Fibroblast of the aortic adventitia (primary cell): ENCODE data around the gene CDH2. TPM values are rescaled to one million over a fixed set of nuclear protein-coding genes. Genes with fewer than 3 reads are reported as not detected.
"Not testable (repeated sequence)": the region's sequence is repeated elsewhere in the genome, so short reads cannot be mapped to it uniquely, and the experiment has no call there.

ENCODE experiments used
- DNase-seq: peaks from one replicate; pipeline ENCODE4 v3.0.0-alpha.2; 2010; ENCODE audit warnings: low read depth
- H3K4me3 ChIP-seq: 2 replicates; pipeline ENCODE4 v1.5.1; 2011; ENCODE audit warnings: low read depth, mild to moderate bottlenecking, control low read depth, low read length, moderate library complexity
- total RNA-seq: library from RNA; depleted of rRNA; stranded (reverse); fragments of >200 nt; gene quantifications from 2 replicates; pipeline ENCODE4 v1.2.3, GENCODE V29; 2012; ENCODE audit warnings: low replicate concordance
- TF ChIP-seq, protein P1 (sequence below): IDR thresholded peaks from 2 replicates; pipeline ENCODE4 v1.5.1; 2011; ENCODE audit warnings: mild to moderate bottlenecking, low read length, control low read depth, inconsistent platforms; ENCODE audit not compliant: insufficient read depth

Gene CDH2
- total RNA-seq, 1 donor, result 64.1 TPM

DNA sequence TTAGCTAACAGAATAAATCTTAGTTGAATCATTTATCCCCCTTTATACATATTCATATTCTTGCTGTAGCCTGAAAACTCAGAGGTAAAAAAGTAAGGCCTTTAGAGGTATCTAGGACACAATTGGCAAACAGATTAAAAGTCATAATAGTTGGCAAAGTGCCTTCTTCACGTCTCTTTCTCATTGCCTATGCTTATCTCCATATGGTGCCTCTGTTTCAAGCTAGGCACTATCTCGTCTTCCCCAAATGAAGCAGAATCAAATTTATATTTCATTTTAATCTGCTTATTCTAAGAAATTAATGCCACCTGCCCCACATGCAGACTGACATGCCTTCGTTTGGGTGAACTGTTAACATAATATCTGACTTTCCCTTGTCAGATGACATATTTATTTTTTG lies 245.4 kb downstream of the CDH2 start:
- TF ChIP-seq, protein P1, sequence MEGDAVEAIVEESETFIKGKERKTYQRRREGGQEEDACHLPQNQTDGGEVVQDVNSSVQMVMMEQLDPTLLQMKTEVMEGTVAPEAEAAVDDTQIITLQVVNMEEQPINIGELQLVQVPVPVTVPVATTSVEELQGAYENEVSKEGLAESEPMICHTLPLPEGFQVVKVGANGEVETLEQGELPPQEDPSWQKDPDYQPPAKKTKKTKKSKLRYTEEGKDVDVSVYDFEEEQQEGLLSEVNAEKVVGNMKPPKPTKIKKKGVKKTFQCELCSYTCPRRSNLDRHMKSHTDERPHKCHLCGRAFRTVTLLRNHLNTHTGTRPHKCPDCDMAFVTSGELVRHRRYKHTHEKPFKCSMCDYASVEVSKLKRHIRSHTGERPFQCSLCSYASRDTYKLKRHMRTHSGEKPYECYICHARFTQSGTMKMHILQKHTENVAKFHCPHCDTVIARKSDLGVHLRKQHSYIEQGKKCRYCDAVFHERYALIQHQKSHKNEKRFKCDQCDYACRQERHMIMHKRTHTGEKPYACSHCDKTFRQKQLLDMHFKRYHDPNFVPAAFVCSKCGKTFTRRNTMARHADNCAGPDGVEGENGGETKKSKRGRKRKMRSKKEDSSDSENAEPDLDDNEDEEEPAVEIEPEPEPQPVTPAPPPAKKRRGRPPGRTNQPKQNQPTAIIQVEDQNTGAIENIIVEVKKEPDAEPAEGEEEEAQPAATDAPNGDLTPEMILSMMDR, result no peak
- H3K4me3 ChIP-seq, result no peak overlapping the region
- DNase-seq, result no peak

DNA sequence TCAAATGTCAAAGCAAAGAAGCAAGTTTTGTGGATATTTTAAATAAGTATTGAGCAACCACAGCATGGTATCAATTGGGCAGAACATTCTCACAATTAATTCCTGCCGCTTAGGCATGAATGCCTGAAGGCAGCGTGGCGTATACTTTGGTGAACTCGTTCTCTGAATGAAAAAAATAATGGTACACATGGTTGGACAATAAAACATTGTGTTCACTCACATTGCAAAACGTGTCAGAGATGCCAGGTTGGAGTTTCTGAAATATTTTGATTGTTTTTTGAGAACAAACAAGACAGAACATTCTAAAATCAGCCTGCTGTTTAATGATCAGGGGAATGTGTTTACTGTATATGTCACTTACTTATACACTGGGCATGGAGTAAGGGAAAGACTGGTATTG lies 254.2 kb downstream of the CDH2 start:
- no peak for DNase-seq

DNA sequence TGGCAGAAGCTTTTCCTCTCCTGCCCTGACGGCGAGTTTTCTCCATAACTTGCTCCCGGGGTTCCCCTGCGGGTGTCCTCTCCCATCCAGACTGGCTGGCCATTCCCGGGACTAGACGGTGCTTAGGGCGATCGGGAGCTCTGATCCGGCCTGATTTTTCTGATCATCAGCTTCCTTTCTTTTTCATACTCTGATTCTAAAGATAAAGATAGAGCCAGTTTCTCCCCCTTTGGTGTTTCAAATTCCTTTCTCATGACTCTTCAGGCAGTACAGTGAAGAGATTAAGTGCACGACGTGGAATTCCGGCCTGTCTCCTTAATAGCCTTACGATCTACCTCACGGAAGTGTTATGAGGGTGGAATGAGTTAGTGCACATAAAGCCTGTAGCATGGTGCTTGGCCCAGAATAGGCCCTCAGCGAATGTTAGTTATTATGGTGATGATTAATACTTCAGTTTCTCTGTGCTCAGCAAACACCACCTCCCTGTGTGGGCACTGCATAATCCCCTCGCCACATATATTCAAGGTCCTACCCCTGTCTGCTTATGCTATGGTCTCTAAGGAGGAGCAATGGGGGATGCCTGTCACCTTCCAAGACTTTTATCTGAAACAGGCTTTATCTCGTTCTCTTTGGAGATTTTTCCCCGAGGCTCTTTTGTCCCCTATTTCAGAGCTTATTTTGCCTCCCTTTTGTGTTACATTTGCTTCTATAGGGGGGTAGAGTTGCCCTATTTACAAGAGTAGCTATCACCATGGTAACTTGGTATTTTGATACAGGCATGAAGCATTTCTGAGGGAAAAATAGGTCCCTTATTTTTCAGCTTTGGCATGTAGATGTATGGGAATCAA lies 254.8 kb downstream of the CDH2 start:
- DNase-seq, result peak; percentile 69
- TF ChIP-seq, protein P1, result no peak
- H3K4me3 ChIP-seq, result peak overlapping the region; percentile 26

More for the DNA sequence above, 254.2 kb downstream of the CDH2 start:
- TF ChIP-seq, protein P1, result no peak
- H3K4me3 ChIP-seq, result no peak overlapping the region

DNA sequence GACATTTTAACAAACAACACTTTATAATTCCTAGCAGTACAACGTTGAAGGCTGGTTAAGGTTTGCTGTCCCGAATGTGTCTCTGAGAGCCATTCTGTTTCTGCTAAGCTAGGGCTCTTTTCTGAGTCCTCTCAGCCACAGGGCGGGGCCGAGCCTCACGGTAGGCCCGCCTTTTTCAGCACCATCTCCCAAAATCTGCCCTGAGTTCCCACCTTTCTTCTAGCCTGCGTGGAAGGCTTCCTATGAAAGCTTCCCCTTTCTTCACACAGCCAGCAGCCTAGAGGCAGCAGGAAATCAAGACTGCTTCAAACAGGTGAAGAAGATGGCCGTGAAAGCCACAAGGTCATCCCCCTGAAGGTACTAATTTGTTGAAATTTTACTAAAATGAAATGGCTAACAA lies 255.5 kb downstream of the CDH2 start:
- DNase-seq, result no peak
- no peak overlapping the region for H3K4me3 ChIP-seq
- TF ChIP-seq, protein P1, result no peak

DNA sequence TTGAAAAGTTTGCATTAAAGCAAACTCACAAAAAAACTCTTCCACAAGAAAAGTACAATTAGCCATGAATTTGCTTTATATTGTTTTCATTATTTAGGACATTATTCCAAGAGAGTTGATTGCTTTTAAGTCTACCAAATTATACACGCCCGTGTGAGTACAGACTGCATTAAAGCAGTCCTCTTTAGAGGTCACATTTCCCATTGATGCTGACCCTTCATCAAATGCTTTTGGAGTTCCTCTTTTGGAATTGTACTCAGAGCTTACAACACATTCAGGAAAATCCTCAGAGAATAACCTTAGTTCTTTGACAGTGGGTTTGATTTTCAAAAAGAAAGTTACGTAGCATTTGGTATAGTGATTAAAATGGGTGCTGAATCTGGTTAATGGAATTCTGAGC lies 256.1 kb downstream of the CDH2 start:
- TF ChIP-seq, protein P1, result no peak
- no peak for DNase-seq
- no peak overlapping the region for H3K4me3 ChIP-seq

DNA sequence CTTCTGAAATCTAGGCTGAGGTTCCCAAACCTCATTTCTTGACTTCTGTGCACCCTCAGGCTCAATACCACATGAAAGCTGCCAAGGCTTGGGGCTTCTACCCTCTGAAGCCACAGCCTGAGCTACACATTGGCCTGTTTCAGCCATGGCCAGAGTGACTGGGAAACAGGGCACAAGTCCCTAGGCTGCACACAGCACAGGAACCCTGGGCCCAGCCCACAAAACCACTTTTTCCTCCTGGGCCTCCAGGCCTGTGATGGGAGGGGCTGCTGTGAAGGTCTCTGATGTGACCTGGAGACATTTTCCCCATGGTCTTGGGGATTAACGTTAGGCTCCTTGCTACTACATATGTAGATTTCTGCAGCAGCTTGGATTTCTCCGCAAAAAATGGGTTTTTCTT lies 270.7 kb downstream of the CDH2 start:
- not testable (repeated sequence) for DNase-seq, H3K4me3 ChIP-seq

DNA sequence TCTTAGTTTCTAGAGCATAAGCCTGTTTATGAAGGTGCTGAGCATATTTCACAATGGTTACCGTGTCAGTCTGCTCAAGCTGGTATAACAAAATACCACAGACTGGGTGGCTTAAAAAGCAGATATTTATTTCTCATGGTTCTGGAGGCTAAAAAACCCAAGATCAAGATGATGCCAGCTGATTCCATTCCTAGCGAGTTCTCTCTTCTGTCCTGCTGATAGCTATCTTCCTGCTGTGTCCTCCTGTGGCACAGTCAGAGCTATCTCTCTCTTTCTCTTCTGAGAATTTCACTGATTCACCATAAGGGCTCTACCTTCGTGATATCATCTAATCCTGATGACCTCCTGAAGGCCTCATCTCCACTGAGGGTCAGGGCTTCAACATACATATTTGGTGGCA lies 273.0 kb downstream of the CDH2 start:
- DNase-seq, result no peak
- no peak overlapping the region for H3K4me3 ChIP-seq
- TF ChIP-seq, protein P1, result no peak
